Measurements from ENCODE around the gene VPS25.
A peak's percentile ranks its signal among the peaks of the same experiment; 100 is the strongest.
"Not testable (repeated sequence)": the region's sequence is repeated elsewhere in the genome, so short reads cannot be mapped to it uniquely, and the experiment has no call there.

The VPS25 gene

DNA sequence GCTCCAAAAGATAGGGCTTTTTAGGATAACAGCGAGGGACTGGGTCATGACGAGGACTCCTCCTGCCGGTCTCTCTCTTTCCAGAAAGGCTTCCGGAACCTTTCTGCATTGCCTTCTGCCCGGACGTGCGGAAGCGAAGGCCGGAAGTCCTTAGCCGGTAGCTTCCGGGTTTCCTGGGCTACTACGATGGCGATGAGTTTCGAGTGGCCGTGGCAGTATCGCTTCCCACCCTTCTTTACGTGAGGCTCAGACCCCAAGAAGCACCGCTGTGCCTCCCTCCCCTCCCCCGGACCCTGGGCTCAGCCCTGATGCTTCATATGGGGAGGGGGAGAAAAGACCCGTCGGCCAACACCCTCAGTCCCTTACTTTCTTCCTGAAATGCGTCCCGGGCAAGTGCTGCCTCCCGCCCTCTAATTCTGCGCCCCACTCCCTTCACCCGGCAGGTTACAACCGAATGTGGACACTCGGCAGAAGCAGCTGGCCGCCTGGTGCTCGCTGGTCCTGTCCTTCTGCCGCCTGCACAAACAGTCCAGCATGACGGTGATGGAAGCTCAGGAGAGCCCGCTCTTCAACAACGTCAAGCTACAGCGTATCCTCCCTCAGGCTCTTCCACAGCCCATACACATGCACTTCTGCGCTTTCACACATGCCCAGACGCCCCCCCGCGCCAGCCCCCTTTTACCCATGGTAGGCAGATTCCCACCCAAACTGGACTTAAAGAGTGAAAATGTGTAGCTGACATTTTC lies at the start of gene VPS25:
Gene VPS25, plus strand, starts transcription at position 160 of the 746 bp plus-strand sequence. Its CDS starts 27 bp downstream, at position 187.
- DNase-seq (ENCODE audit: low read depth), result peak; percentile 53

DNA sequence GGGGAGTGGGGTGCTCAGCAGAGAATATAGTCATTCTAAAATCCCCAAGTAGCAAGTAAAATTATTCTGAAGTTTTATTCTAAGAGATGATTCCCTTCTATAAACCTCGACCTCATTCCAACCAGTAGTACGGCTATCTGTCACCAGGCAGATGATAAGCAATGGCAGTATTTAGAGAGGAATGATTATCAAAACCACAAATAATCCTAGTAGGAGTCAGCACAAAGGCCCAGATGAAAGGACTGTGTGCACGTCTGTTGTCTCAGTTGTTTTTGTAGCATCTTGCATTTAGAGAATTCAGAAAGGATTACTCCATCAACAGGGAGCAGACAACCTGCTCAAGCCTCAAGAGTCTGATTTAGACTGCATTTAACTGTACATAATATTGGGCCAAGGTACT lies 49.6 kb upstream of the VPS25 start:
- DNase-seq (ENCODE audit: low read depth), result no peak

DNA sequence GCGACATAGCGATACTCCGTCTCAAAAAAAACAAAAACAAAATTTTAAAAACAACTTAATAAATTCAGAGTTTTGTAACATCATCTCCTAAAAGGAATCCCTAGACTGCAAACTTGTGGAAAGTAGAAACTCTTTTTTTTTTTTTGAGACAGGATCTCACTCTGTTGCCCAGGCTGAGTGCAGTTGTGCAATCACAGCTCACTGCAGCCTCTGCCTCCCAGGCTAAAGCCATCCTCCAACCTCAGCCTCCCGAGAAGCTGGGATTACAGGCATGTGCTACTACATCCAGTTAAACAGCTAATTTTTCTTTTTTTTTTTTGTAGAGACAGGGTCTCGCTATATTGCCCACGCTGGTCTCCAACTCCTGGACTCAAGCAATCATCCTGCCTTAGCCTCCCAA lies 48.1 kb upstream of the VPS25 start:
- no peak for DNase-seq (ENCODE audit: low read depth)

- no peak for DNase-seq (ENCODE audit: low read depth)
Observed at GRCh38 chr17:42740699-42741098, 32.5 kb upstream of the VPS25 start.

DNA sequence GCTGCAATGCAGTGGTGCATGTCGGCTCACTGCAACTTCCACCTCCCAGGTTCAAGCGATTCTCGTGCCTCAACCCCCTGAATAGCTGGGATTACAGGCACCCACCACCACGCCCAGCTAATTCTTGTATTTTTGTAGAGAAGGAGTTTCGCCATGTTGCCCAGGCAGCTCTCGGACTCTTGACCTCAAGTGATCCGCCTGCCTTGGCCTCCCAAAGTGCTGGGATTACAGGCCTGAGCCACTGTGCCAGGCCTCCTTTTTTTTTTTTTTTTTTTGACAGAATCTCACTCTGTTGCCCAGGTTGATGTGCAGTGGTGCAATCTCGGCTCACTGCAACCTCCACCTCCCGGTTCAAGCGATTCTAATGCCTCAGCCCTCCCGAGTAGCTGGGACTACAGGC lies 30.3 kb upstream of the VPS25 start:
- not testable (repeated sequence) for DNase-seq (ENCODE audit: low read depth)

DNA sequence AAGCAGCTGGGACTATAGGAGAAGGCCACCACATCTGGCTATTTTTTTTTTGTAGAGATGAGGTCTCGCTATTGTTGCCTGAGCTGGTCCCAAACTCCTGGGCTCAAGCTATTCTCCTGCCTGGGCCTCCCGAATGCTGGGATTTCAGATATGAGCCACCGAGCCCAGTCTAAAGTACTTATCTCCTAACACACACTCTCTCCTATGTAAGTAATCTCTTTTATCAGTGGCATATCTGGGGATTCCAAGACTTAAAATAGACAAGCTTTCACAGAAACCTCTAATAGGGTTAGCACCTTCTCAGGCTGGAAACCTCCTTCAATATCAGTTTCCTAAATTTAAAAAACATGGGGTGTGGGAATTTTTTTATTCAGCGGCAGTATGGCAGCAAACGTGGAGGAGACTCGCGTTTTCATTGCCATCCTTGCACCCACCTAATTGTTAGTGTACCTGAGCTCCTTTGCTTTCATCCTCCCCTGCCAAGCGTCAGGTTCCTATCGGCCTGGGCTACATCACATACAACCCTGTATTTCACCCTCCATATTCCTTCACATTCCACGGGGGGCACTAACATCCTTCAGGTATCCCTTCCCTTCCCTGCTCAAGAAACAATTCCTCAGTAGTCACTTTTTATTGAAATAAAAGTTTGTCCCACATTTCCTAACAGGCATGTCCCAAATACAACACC lies 29.5 kb upstream of the VPS25 start:
- no peak for DNase-seq (ENCODE audit: low read depth)

- peak; percentile 68 for DNase-seq (ENCODE audit: low read depth)
Observed at GRCh38 chr17:42744283-42744805, 28.9 kb upstream of the VPS25 start.

GRCh38 chr17:42744806-42745617 lies 28.2 kb upstream of the VPS25 start, which contains the start of gene EZH1:
Gene EZH1 (minus strand): TSS chr17:42745040. CDS start chr17:42728941, 16,099 bp downstream.
- peak; percentile 81 for DNase-seq (ENCODE audit: low read depth)

GRCh38 chr17:42748202-42748907 lies 24.9 kb upstream of the VPS25 start:
- no peak for DNase-seq (ENCODE audit: low read depth)

DNA sequence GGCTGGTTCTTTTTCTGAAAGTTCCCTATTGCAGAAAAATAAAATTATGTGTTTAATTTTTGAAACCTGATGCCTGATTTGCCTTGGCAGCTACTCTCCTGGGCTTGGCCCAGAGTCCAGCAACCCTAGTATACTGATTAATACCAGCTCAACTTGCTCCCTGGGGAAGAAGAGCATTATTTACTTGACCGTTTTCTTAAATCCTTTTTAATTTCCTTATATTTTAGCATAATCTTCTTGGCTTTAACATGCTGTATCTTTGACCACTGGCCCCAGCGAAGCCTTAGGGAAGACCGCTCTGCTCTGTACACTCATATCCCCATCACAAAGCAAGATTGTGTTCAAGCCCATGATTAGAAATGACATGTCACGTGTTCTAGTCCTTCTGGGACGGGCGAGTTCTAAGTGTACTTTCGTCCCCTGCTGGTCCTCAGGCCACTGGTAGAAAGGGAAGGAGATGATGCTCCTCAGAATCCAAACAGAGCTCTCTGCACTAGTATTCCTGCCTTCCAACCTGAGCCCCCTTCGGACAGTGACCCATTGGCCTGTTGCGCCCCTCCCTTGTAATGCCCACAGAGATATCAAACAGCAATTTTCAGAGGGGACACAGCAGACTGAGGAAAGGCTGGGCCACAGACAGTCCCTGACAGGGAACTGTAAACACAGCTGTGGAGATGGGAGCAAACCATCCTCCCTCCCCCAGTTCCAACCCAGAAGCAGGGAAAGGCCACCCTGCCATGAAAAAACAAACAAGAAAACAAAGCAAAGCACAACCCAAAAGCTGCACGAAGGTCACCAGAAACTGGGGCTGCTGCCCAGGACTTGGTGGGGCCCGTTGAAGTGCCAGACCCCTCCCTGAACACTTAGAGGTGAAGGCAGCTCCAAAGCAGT lies 24.1 kb upstream of the VPS25 start:
- no peak for DNase-seq (ENCODE audit: low read depth)

DNA sequence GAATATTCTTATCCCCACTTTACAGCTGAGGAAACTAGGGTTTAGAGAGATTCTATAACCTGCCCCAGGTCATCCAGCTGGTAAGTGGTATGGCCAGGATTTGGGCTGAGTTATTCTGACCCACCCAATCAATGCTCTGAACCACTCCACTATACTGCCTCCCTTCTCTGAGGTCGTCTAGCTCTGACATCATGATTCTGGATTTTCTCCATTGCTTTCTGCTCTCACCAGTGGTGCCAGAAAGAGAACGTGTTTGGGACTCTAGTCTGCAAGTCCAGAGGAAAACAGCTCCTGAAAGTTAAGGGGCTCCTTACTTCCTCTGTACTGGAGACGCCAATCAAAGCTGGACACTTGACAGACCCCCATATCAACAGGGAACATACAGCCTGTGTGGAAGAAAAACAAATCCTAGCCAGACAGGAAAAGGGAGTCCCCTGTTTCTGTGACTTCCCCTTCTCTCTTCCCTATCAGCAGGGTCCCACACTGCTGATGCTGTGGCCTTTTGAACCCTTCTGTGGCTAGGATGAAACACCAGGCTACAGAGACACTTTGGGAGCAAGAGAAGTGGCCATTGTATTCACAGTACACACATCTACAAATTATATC lies 22.4 kb upstream of the VPS25 start:
- no peak for DNase-seq (ENCODE audit: low read depth)

GRCh38 chr17:42751628-42752027 lies 21.6 kb upstream of the VPS25 start:
- DNase-seq (ENCODE audit: low read depth), result no peak

DNA sequence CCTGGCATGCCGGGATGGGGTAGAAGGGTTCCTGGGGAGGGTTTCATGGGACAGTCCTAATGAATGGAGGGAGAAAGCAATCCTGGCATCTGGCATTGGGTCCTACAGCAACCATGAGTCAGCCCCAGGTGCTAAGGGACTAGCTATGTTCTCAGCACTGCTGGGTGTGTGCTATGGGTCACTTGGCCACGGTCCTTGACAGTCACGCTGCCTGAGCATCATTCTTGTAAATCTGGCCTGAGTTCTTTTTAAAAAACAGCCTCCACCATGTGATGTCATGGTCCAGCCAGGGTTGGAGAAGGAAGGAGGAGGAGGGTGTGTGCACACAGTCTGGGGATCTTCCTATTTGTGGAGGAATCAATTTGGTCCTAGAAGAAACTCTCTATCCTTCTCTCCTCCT lies 18.5 kb upstream of the VPS25 start:
- no peak for DNase-seq (ENCODE audit: low read depth)

DNA sequence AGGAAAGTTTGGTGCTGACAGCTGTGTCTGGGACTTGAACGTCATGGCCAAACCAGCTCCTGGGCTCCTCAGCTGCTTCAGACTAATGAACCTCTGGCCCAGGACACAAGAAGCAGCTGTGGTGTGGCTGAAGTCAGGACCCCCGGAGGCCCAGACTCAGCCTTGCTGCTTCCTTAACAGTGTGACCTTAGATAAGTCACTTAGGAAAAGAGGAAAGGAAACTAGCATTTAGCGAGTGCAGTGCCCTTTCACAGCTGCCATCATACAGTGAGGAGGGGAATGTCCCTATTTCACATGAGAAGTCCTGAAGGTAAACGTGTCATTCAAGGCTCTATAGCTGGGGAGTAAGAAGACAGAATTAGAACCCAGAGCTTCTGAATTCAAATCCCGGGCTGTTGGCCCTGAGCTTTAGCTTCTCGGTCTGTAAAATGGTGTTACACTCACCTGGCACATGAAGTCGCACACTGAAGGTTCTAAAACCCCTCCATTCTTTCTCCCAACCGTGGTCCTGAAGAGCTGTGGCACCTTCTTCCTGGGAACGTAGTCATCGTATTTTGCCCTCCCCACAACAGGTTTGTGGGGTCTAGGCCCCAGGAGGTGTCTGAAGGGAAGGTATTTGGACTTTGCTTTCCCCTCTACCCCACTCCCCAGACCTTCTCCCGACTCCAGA lies 13.1 kb upstream of the VPS25 start:
- no peak for DNase-seq (ENCODE audit: low read depth)

DNA sequence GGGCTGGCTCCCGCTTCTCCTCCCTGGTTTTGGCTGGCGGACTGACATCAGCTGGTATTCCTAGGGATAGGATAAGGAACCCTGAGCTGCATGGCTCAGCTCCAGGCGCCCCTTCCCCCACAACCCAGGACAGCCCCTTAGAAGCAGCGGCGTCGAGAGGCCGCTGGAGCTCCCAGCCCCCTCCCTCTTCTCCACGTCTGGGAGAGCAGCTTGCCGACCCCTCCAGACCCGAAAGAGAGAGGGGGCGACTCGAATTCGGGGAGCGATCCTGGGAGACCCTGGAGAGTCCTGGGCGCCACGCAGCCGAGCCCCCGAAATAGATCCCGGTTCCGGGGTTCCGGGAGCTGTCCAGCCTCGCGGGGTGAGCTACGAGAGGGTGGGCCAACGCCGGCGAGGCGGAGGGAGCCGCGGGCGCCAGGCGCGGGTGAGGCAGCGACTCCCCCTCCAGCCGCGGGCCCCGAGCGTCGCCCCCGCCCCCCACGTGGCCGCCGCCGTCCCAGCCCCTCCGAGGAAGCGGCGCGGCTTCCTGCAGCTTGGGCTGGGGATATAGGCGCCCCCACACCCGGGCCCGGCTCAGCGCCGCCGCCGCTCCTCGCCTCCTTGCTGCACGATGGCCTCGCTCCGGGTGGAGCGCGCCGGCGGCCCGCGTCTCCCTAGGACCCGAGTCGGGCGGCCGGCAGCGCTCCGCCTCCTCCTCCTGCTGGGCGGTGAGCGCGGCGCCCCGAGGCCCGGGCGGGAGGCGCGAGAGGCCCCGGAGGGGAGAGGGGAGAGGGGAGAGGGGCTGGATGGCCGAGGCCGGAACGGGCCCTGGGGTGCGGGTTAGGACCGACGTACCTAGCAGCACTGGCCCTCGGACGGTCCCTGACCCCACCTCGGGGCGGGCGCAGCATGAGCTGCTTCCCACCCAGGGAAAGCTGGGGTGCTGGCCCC lies 12.3 kb upstream of the VPS25 start, which contains the start of gene RAMP2:
Gene RAMP2, plus strand, starts transcription at position 576 of the 930 bp plus-strand sequence. Its CDS starts 35 bp downstream, at position 611.
- no peak for DNase-seq (ENCODE audit: low read depth)

GRCh38 chr17:42761638-42762037 lies 11.6 kb upstream of the VPS25 start:
- DNase-seq (ENCODE audit: low read depth), result no peak

- DNase-seq (ENCODE audit: low read depth), result no peak
Observed at GRCh38 chr17:42766124-42766523, 7.1 kb upstream of the VPS25 start.

- no peak for DNase-seq (ENCODE audit: low read depth)
Observed at GRCh38 chr17:42767512-42767911, 5.7 kb upstream of the VPS25 start.

Measured in T-helper 22 cell (primary cell).